PC-3 (cell line): ENCODE measurements around the gene QDPR. TPM values are rescaled to one million over a fixed set of nuclear protein-coding genes. Genes with fewer than 3 reads are reported as not detected.

Source experiments
- ATAC-seq: fragments of 200-7000 bp; cut with Tn5 transposase; 2 replicates; pipeline ENCODE4 v1.9.1; 2020; ENCODE audit warnings: mild to moderate bottlenecking, moderate library complexity
- BruUV-seq: library from RNA; stranded (reverse); fragments of 400-500 nt; replicated peaks from 2 replicates; lab custom pipeline; 2021; lab: Mats Ljungman, UMichigan
- CTCF ChIA-PET: fragments of 300-600 bp; sonication (Branson Sonifier 250); formaldehyde crosslinking; loops from one replicate; lab custom pipeline; 2022; ENCODE audit warnings: antibody characterized with exemption; lab: Charles Lee
- POLR2A ChIA-PET: fragments of 300-600 bp; sonication (Branson Sonifier 250); formaldehyde crosslinking; loops from one replicate; lab custom pipeline; 2022; ENCODE audit warnings: antibody characterized with exemption; ENCODE audit not compliant: unreplicated experiment; lab: Charles Lee
- DNase-seq: peaks from one replicate; pipeline ENCODE4 v3.0.0-alpha.2; 2015
- H2AFZ ChIP-seq: fragments of 300-600 bp; sonication (generic); 2 replicates; pipeline ENCODE4 v1.6.0; 2016; ENCODE audit warnings: antibody characterized with exemption, low read length
- H3F3A ChIP-seq: fragments of 300-600 bp; sonication (generic); one replicate; pipeline ENCODE4 v1.6.0; 2017; ENCODE audit warnings: antibody characterized with exemption, low read length, control low read depth, mild to moderate bottlenecking; ENCODE audit not compliant: unreplicated experiment
- H3K27ac ChIP-seq: fragments of 300-600 bp; sonication (generic); 2 replicates; pipeline ENCODE4 v1.5.1; 2016; ENCODE audit warnings: mild to moderate bottlenecking, low read length
- H3K27me3 ChIP-seq: fragments of 300-600 bp; sonication (generic); 2 replicates; pipeline ENCODE4 v1.6.1; 2016; ENCODE audit warnings: low read length, mixed read lengths
- H3K36me3 ChIP-seq: fragments of 300-600 bp; sonication (generic); 2 replicates; pipeline ENCODE4 v1.6.1; 2016; ENCODE audit warnings: low read depth, mixed run types, low read length, mixed read lengths
- H3K4me1 ChIP-seq: fragments of 300-600 bp; sonication (generic); 2 replicates; pipeline ENCODE4 v1.5.1; 2016; ENCODE audit warnings: low read length; ENCODE audit not compliant: insufficient read depth
- H3K4me2 ChIP-seq: fragments of 300-600 bp; sonication (generic); 2 replicates; pipeline ENCODE4 v1.6.0; 2016; ENCODE audit warnings: low read length
- H3K4me3 ChIP-seq: fragments of 300-600 bp; sonication (generic); 2 replicates; pipeline ENCODE4 v1.5.1; 2016; ENCODE audit warnings: mild to moderate bottlenecking, low read length, mixed read lengths
- H3K79me2 ChIP-seq: fragments of 300-600 bp; sonication (generic); 2 replicates; pipeline ENCODE4 v1.6.1; 2017; ENCODE audit warnings: low read length, mixed read lengths
- H3K9ac ChIP-seq: fragments of 300-600 bp; sonication (generic); 2 replicates; pipeline ENCODE4 v1.6.0; 2016; ENCODE audit warnings: mild to moderate bottlenecking, low read length
- H3K9me2 ChIP-seq: fragments of 300-600 bp; sonication (generic); replicated peaks from 2 replicates; pipeline ENCODE4 v1.6.1; 2016; ENCODE audit warnings: mixed run types, low read length, mixed read lengths
- H3K9me3 ChIP-seq: fragments of 300-600 bp; sonication (generic); 2 replicates; pipeline ENCODE4 v1.6.1; 2016; ENCODE audit warnings: low read length, mixed read lengths
- H4K20me1 ChIP-seq: fragments of 300-600 bp; sonication (generic); 2 replicates; pipeline ENCODE4 v1.6.1; 2016; ENCODE audit warnings: low read length, mixed read lengths
- EZH2 ChIP-seq: fragments of 300-600 bp; sonication (generic); IDR thresholded peaks from one replicate; pipeline ENCODE4 v1.6.1; 2017; ENCODE audit warnings: antibody characterized with exemption, mild to moderate bottlenecking, low read length; ENCODE audit not compliant: unreplicated experiment
- EZH2phosphoT487 ChIP-seq: fragments of 300-600 bp; sonication (generic); IDR thresholded peaks from 2 replicates; pipeline ENCODE4 v1.6.1; 2018; ENCODE audit warnings: mild to moderate bottlenecking, antibody characterized with exemption, low read length, borderline replicate concordance
- intact Hi-C: fragments of 100-400 bp; cut with micrococcal nuclease; formaldehyde crosslinking; loops from 2 replicates; pipeline ENCODE4 v1.9.0; 2023
- total RNA-seq: library from RNA; depleted of rRNA; stranded (reverse); fragments of >200 nt; gene quantifications from 2 replicates; pipeline ENCODE4 v1.2.3, GENCODE V29; 2014
- TF ChIP-seq, protein P1 (sequence below): fragments of 300-600 bp; sonication (generic); conservative IDR thresholded peaks from 2 replicates; pipeline ENCODE4 v1.5.1; 2017; ENCODE audit warnings: antibody characterized with exemption, low read depth, mild to moderate bottlenecking, low read length

Gene QDPR
- total RNA-seq, 1 experiment from 2014 or later = 10.0 TPM

- Histone ChIP-seq H4K20me1 (no peaks in the 10 kb centered on the region), H3K9me3 (no peaks in the 10 kb centered on the region), H3K27me3 (no peaks in the 10 kb centered on the region), H3K4me1 (peaks cover 21% of the 10 kb centered on the region), H2AFZ (no peak overlapping the region), H3K79me2 (no peaks in the 10 kb centered on the region), H3K9me2 (no peaks in the 10 kb centered on the region), H3K36me3 (peaks cover 10% of the 10 kb centered on the region; the same call in 1 of the 2 replicates), H3K27ac (no peak overlapping the region), H3K4me3 (no peak overlapping the region), H3F3A (no peaks in the 10 kb centered on the region), H3K9ac (no peak overlapping the region), H3K4me2 (no peak overlapping the region)
- no TSS peak for BruUV-seq
- CTCF ChIA-PET = no interaction called here
- TF ChIP-seq, protein P1, sequence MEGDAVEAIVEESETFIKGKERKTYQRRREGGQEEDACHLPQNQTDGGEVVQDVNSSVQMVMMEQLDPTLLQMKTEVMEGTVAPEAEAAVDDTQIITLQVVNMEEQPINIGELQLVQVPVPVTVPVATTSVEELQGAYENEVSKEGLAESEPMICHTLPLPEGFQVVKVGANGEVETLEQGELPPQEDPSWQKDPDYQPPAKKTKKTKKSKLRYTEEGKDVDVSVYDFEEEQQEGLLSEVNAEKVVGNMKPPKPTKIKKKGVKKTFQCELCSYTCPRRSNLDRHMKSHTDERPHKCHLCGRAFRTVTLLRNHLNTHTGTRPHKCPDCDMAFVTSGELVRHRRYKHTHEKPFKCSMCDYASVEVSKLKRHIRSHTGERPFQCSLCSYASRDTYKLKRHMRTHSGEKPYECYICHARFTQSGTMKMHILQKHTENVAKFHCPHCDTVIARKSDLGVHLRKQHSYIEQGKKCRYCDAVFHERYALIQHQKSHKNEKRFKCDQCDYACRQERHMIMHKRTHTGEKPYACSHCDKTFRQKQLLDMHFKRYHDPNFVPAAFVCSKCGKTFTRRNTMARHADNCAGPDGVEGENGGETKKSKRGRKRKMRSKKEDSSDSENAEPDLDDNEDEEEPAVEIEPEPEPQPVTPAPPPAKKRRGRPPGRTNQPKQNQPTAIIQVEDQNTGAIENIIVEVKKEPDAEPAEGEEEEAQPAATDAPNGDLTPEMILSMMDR = no peak
- TF ChIP-seq EZH2 (no peak), EZH2phosphoT487 (no peak)
- no peak for ATAC-seq
- intact Hi-C loops = no loop called here
- POLR2A ChIA-PET = no interaction called here
- no peak for DNase-seq
These were observed 13.9 kb downstream of the QDPR start for GRCh38 chr4:17497890-17498523.

- Histone ChIP-seq H3K9me3 (no peaks in the 10 kb centered on the region), H3K27me3 (no peaks in the 10 kb centered on the region), H2AFZ (no peak overlapping the region), H3K4me2 (no peak overlapping the region), H3K4me3 (no peak overlapping the region), H3F3A (no peaks in the 10 kb centered on the region), H3K27ac (peak overlapping the region; percentile 41), H4K20me1 (no peaks in the 10 kb centered on the region), H3K9ac (no peak overlapping the region), H3K9me2 (no peaks in the 10 kb centered on the region), H3K4me1 (peaks cover 13% of the 10 kb centered on the region; the same call in 1 of the 2 replicates), H3K79me2 (no peaks in the 10 kb centered on the region), H3K36me3 (no peaks in the 10 kb centered on the region; the same call in 1 of the 2 replicates)
- DNase-seq (peak; percentile 37), ATAC-seq (peak; percentile 73)
- no TSS peak for BruUV-seq
- POLR2A ChIA-PET = no interaction called here
- CTCF ChIA-PET = no interaction called here
- TF ChIP-seq EZH2 (no peak), EZH2phosphoT487 (no peak)
- TF ChIP-seq, protein P1 = no peak
- intact Hi-C loops = no loop called here
These were observed 17.4 kb downstream of the QDPR start for GRCh38 chr4:17494258-17495190.
